ENCODE results near the gene ATG5.
A peak's percentile ranks its signal among the peaks of the same experiment; 100 is the strongest.

Gene ATG5

DNA sequence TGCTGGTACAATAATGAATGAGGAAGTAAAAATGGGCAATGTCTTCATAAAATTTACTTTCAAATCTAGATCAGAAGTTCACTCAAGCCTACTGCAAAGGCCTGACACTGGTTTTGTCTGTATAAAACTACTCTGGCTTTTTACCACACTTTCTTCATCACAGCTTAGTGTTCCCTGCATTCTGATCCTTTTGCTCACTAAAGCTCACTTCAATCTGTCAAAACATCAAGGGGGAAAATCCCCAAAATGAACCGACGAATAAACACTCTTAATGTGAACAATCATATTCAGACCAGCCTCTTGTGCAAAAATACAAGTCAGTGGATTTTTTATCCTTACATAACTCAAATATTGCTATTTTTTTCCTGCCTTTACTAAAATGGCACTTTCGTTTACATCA is 140.9 kb downstream of the ATG5 start:
- H3K9me3 ChIP-seq (ENCODE audit: insufficient read depth, low read length), result no peaks in the 10 kb centered on the region
- no peaks in the 10 kb centered on the region for H3K36me3 ChIP-seq (replicated peaks; ENCODE audit: low read depth, low read length)
- no peak overlapping the region for H2AFZ ChIP-seq (ENCODE audit: low read depth, low read length)
- H3K79me2 ChIP-seq (ENCODE audit: low read length), result peaks cover 16% of the 10 kb centered on the region
- no peaks in the 10 kb centered on the region for H3K27me3 ChIP-seq (ENCODE audit: low read depth, low read length)
- no peaks in the 10 kb centered on the region for H4K20me1 ChIP-seq (ENCODE audit: insufficient read depth, low read length)
- TF ChIP-seq EZH2phosphoT487 (IDR thresholded peaks at IDR 0.05; ENCODE audit: low read depth), result no peak
- TF ChIP-seq, protein P1, sequence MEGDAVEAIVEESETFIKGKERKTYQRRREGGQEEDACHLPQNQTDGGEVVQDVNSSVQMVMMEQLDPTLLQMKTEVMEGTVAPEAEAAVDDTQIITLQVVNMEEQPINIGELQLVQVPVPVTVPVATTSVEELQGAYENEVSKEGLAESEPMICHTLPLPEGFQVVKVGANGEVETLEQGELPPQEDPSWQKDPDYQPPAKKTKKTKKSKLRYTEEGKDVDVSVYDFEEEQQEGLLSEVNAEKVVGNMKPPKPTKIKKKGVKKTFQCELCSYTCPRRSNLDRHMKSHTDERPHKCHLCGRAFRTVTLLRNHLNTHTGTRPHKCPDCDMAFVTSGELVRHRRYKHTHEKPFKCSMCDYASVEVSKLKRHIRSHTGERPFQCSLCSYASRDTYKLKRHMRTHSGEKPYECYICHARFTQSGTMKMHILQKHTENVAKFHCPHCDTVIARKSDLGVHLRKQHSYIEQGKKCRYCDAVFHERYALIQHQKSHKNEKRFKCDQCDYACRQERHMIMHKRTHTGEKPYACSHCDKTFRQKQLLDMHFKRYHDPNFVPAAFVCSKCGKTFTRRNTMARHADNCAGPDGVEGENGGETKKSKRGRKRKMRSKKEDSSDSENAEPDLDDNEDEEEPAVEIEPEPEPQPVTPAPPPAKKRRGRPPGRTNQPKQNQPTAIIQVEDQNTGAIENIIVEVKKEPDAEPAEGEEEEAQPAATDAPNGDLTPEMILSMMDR (IDR thresholded peaks at IDR 0.05; ENCODE audit: low read depth, low read length), result no peak
- peak overlapping the region; percentile 99 for H3K27ac ChIP-seq (ENCODE audit: low read length)
- peaks cover 91% of the 10 kb centered on the region for H3K4me1 ChIP-seq (ENCODE audit: low read length)
- peak overlapping the region; percentile 65 for H3K4me2 ChIP-seq (ENCODE audit: low read length)
- peak overlapping the region; percentile 67 for H3K9ac ChIP-seq (ENCODE audit: low read length)
- H3K4me3 ChIP-seq (ENCODE audit: low read length), result peak overlapping the region; percentile 34

DNA sequence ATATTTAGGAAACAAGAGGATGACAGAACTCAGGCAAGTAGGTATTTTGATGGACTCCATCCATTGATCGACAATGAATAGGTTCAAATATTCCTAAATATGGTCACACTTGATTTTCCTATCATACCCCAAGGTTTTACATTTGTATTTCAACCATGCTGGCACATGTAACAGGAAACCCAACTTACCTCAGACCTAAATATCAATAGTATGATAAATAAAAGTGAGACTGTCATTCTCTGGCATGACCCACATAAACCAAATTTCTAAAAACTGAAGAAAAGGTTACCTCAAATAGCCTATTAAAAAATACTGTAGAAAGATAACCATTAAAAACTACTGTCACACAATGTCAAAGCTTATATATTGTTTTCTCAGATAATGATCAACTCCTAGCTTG is 142.1 kb downstream of the ATG5 start:
- Histone ChIP-seq H3K4me1 (ENCODE audit: low read length) (peaks cover 97% of the 10 kb centered on the region), H3K4me3 (ENCODE audit: low read length) (peak overlapping the region; percentile 28; the same call in 1 of the 2 replicates), H2AFZ (ENCODE audit: low read depth, low read length) (no peak overlapping the region), H3K27me3 (ENCODE audit: low read depth, low read length) (no peaks in the 10 kb centered on the region), H3K4me2 (ENCODE audit: low read length) (peak overlapping the region; percentile 65), H3K36me3 (replicated peaks; ENCODE audit: low read depth, low read length) (no peaks in the 10 kb centered on the region), H3K27ac (ENCODE audit: low read length) (peak overlapping the region; percentile 99), H3K9me3 (ENCODE audit: insufficient read depth, low read length) (no peaks in the 10 kb centered on the region), H4K20me1 (ENCODE audit: insufficient read depth, low read length) (no peaks in the 10 kb centered on the region), H3K9ac (ENCODE audit: low read length) (peak overlapping the region; percentile 67), H3K79me2 (ENCODE audit: low read length) (peaks cover 16% of the 10 kb centered on the region)
- TF ChIP-seq EZH2phosphoT487 (IDR thresholded peaks at IDR 0.05; ENCODE audit: low read depth), result no peak
- TF ChIP-seq, protein P1 (IDR thresholded peaks at IDR 0.05; ENCODE audit: low read depth, low read length), result no peak

DNA sequence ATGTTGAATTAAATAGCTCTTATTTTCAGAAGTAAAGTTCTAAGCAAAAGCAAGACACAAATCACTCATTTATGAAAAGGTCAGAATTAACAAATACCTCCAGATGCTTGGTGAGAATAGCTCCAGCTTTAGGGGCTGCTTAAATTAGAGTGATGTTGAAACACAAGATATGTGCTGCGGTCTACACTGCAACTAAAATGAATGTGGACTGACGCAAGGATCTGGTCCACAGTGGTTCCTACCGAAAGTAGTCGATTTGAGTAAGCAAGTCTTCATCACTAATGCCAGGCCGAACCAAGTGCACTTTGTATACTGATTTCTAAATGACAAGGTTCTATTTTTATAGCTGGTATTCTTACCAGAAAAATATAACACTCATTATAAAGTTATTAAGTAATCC is 143.1 kb downstream of the ATG5 start:
- H3K4me2 ChIP-seq (ENCODE audit: low read length), result peak overlapping the region; percentile 76
- no peaks in the 10 kb centered on the region for H3K36me3 ChIP-seq (replicated peaks; ENCODE audit: low read depth, low read length)
- no peaks in the 10 kb centered on the region for H3K9me3 ChIP-seq (ENCODE audit: insufficient read depth, low read length)
- peak overlapping the region; percentile 51; the same call in 1 of the 2 replicates for H3K4me3 ChIP-seq (ENCODE audit: low read length)
- no peaks in the 10 kb centered on the region for H4K20me1 ChIP-seq (ENCODE audit: insufficient read depth, low read length)
- peak overlapping the region; percentile 99 for H3K27ac ChIP-seq (ENCODE audit: low read length)
- peaks cover 88% of the 10 kb centered on the region for H3K4me1 ChIP-seq (ENCODE audit: low read length)
- H3K9ac ChIP-seq (ENCODE audit: low read length), result peak overlapping the region; percentile 73
- TF ChIP-seq, protein P1 (IDR thresholded peaks at IDR 0.05; ENCODE audit: low read depth, low read length), result no peak
- H2AFZ ChIP-seq (ENCODE audit: low read depth, low read length), result no peak overlapping the region
- H3K27me3 ChIP-seq (ENCODE audit: low read depth, low read length), result no peaks in the 10 kb centered on the region
- peaks cover 16% of the 10 kb centered on the region for H3K79me2 ChIP-seq (ENCODE audit: low read length)

DNA sequence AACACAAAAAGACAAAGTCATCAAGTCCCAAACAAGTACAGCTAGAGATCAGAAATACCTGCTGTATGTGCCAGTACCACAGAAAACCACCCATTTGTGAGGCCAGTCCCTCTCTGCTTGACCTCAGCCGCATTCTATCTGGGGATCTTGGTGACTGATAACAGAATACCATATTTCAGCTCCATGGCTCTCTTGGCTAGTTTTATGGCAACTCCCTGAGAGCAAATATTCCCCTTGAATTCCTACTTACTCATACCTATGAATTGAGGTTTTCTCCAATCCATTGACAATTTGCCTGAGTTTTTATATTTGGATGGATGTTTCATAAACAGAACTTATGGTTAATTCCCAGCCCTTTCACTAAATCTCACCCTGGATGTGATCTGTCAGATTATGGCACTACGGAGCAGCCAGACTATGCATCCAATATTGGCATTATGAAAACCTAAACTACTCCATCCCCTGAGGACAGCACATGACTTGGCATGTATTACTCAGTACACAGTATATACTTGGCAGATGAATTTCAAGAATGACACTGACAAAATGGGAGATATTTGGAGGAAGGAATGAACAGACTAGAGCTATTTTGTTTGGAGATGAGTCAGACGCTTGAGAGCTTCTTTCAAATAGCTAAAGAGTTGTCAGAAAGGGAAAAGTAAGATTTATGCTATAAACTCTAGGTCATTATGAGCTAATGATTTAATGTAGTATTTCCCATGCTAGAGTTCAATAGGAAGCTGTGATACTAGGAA is 143.7 kb downstream of the ATG5 start:
- Histone ChIP-seq H3K4me1 (ENCODE audit: low read length) (peaks cover 82% of the 10 kb centered on the region), H2AFZ (ENCODE audit: low read depth, low read length) (no peak overlapping the region), H3K27me3 (ENCODE audit: low read depth, low read length) (no peaks in the 10 kb centered on the region), H3K4me2 (ENCODE audit: low read length) (peak overlapping the region; percentile 76), H3K9ac (ENCODE audit: low read length) (peak overlapping the region; percentile 73), H3K4me3 (ENCODE audit: low read length) (peak overlapping the region; percentile 51), H3K36me3 (replicated peaks; ENCODE audit: low read depth, low read length) (no peaks in the 10 kb centered on the region), H4K20me1 (ENCODE audit: insufficient read depth, low read length) (no peaks in the 10 kb centered on the region), H3K27ac (ENCODE audit: low read length) (peak overlapping the region; percentile 99), H3K79me2 (ENCODE audit: low read length) (peaks cover 16% of the 10 kb centered on the region), H3K9me3 (ENCODE audit: insufficient read depth, low read length) (no peaks in the 10 kb centered on the region)
- TF ChIP-seq, protein P1 (IDR thresholded peaks at IDR 0.05; ENCODE audit: low read depth, low read length), result no peak
- no peak for TF ChIP-seq EZH2phosphoT487 (IDR thresholded peaks at IDR 0.05; ENCODE audit: low read depth)
